ENCODE measurements around the gene UBE2QL1. TPM values are rescaled to one million over a fixed set of nuclear protein-coding genes. Genes with fewer than 3 reads are reported as not detected.

Gene UBE2QL1
- total RNA-seq, 1 donor from 2014 or later: not detected

DNA sequence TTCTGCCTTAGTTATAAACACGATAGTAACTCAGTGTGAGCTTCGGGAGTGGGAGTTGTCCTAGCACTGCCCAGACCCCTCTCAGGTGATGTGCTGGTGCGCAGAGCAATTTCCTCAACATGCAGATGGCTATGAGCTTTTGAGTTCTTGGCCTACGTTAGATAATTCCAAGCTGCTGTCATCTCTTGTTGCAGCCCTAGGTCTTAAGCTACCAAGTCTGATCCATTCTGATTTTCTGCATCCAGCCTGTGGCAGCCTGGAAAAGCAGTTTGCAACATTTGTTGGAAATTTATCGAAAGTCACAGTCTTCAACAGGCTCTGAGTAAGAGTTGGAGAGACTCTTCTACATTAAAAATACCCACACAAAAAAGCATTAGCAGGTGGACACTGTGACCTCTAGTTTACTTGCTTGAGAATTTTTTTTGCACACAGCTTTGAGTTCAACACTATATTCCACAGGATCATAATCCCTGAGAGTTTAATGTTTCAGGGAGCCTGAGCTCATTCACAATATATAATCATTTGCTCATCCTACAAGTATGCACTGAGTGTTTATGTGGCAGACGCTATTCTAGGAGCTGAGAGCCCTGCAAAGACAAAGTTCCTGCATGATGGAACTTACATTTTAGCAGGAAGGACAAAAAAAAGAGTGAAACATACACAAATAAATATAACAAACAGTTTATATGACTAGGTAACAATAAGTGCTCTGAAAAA lies 91.6 kb downstream of the UBE2QL1 start:
- no peak for ATAC-seq

DNA sequence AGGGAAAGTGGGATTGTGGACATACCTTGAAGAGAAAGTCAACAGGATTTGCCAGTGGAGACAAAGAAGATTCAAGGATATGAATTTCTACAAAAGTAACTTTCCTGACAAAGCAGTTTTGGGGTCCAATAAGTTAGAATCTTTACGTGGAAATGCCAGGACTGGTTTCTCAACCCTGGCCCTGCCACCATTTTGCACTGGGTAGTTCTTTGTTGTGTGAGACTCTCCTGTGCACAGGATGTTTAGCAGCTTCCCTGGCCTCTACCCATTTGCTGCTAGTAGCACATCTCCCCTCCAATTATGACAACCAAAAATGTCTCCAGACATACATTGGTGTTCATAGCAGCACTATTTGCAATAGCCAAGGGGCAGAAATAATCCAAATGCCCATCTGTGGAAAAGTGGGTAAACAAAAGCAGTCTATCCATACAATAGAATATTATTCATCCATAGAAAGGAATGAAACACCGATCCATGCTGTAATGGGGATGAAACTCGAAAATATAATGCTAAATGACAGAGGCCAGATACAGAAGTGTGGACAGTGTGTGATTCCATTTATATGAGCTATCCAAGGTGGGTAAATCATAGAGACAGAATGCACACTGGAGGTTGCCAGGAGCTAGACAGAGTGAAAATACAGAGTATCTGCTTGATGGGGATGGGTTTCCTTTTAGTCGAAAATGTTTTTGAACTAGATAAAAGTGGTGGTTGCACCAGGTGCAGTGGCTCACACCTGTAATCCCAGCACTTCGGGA lies 92.8 kb downstream of the UBE2QL1 start:
- ATAC-seq: no peak

DNA sequence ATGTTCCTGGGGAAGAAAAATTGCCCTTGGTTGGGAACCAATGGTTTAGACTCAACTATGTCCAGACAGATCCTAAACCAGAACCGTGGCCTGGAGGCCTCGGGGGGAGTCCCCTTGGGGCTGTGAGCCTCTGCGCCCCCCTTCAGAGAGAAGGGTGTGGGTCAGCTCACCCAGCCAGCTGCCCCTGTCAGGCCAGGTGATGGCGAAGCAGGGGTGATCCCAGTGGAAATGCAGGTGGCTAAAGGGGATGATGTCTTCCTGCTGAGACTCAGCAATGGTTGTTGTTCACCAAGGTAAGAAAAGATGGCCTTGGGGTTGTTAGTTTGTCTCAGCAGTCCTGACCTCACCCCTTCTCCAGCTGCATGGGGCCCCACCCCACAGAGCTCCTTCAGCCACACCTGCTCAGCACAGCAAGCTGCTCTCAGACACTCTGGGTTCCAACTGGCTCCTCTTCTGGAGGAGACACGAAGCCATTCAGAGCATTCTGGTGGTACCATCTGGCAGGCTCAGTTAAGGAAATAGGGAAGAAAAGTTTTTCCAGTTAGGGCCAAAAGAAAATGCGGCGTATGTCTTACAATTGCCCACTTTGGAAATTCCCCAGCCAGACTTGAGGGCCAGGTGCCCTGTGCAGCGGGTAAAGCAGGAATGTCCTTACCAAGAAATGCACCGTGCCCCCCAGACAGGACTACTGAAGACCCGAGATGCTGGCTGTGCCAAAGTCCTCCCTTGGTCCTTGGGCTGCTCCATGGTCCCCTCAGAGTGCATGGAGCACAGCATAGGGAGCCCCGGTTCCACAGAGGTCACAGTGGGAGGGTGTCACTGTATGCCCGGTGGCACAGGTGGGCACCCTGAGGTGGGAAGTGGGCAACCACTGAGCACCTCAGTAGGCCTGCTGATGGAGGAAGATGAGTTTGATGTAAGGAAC lies 94.0 kb downstream of the UBE2QL1 start:
- no peak for ATAC-seq

DNA sequence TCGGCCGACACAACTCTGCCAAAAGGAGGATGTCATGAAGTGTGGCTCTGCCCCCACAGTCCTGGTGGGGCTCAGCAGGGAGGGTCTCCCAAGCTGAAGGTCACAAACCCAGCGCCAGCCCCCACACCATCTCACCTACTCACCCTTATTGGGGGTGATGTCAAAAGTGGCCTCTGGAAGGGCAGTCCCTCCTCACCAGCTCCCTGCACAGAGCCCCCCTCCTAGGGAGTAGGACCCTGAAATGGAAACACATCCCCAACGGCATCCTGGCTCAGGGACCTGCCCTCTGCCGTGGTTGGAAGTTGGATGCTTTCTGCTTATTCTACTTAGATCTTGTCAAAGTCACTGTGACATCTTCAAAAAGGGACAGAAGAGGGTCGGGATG lies 94.7 kb downstream of the UBE2QL1 start:
- no peak for ATAC-seq

DNA sequence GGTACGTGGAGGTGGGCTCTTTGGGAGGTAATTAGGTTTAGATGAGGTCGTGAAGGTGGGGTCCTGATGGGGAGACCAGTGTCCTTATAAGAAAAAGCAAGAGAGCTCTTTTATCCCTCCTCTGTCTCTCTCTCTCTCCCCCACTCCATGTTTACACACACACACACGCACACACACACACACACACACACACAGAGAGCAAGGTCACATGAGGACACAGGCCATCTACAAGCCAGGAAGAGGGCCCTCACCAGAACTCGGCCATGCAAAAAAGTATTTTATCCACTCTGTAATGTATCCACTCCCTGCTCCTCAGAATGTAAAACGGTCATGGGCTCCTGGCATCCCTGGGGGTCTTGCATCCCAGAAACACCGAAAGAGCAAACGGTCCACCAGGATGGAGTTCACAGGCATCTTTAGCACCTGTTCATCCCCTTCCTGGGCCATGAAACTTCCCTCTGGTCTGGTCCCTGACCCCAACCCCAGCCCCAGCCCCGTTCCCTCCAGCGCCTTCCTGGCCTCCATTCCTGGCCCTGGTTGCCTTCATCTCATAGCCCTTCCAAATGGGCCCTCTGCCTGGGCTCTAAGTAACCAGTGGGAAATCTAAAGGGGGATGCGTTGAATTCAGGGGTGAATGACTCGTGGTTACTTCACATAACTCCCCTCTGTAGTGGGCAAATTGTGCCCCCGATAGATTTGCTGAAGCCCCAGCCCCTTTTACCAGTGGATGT lies 95.3 kb downstream of the UBE2QL1 start:
- ATAC-seq: no peak

Other genes with a start within 250 kb of the UBE2QL1 start
- gene MED10, start 70.3 kb upstream of the UBE2QL1 start, total RNA-seq: 25.1 TPM
- 43.0 TPM for gene NSUN2, start 184.2 kb downstream of the UBE2QL1 start, total RNA-seq
- 55.7 TPM for gene SRD5A1, start 184.6 kb downstream of the UBE2QL1 start, total RNA-seq